Lung (tissue), 12 donors: Measurements from ENCODE around the gene MAP3K19. TPM values are rescaled to one million over a fixed set of nuclear protein-coding genes. Genes with fewer than 3 reads are reported as not detected.
"Not testable (repeated sequence)": the region's sequence is repeated elsewhere in the genome, so short reads cannot be mapped to it uniquely, and the experiment has no call there.

Source experiments
- ATAC-seq: fragments of 200-7000 bp; cut with Tn5 transposase; one replicate; pipeline ENCODE4 v1.9.1; 2020; ENCODE audit warnings: moderate number of reproducible peaks; ENCODE audit not compliant: insufficient read depth, low FRiP score
- DNase-seq, 3 donors: peaks; one replicate each; pipeline ENCODE4 v3.0.0-alpha.2; 2013 to 2017
- H3K27ac ChIP-seq, 2 donors: one replicate each; pipeline ENCODE4 v1.5.1; 2013; ENCODE audit warnings: mild to moderate bottlenecking in 2 of 2, moderate library complexity in 2 of 2, control low read depth in 1 of 2, inconsistent platforms in 1 of 2, low read depth in 1 of 2, low read length in 1 of 2
- H3K27me3 ChIP-seq, 3 donors: one replicate each; pipeline ENCODE4 v1.5.1; 2013; ENCODE audit warnings: low read length in 2 of 3; ENCODE audit not compliant: control insufficient read depth in 3 of 3, insufficient read depth in 3 of 3
- H3K36me3 ChIP-seq, 4 donors: one replicate each; pipeline ENCODE4 v1.5.1; 2013; ENCODE audit warnings: low read length in 4 of 4, mild to moderate bottlenecking in 1 of 4, moderate library complexity in 1 of 4; ENCODE audit not compliant: control insufficient read depth in 4 of 4, insufficient read depth in 4 of 4
- H3K4me1 ChIP-seq, 5 donors: one replicate each; pipeline ENCODE4 v1.5.1; 2013; ENCODE audit warnings: low read length in 5 of 5, mild to moderate bottlenecking in 2 of 5, moderate library complexity in 1 of 5; ENCODE audit not compliant: control insufficient read depth in 5 of 5, insufficient read depth in 5 of 5
- H3K4me3 ChIP-seq: one replicate; pipeline ENCODE4 v1.5.1; 2013; ENCODE audit warnings: mild to moderate bottlenecking, control low read depth, moderate library complexity
- H3K9ac ChIP-seq, 2 donors: one replicate each; pipeline ENCODE4 v1.5.1; 2013; ENCODE audit warnings: low read length in 2 of 2, control low read depth in 1 of 2; ENCODE audit not compliant: insufficient read depth in 1 of 2
- H3K9me3 ChIP-seq, 4 donors: one replicate each; pipeline ENCODE4 v1.5.1; 2013; ENCODE audit warnings: low read length in 3 of 4, mild to moderate bottlenecking in 1 of 4, moderate library complexity in 1 of 4; ENCODE audit not compliant: control insufficient read depth in 4 of 4, insufficient read depth in 3 of 4
- WGBS, 2 donors: extraction: QIAGEN DNeasy Blood & Tissue Kit; methylation state at CpG; one replicate each; pipeline ENCODE4 v1.1.7; 2013; 5-methylcytosine and 5-hydroxymethylcytosine counted together
- polyA plus RNA-seq, 2 donors: library from polyadenylated mRNA; stranded (reverse); fragments of 200-250 nt; gene quantifications; one replicate each; pipeline ENCODE4 v1.2.1, GENCODE V29; 2013
- total RNA-seq, 2 donors: library from RNA; depleted of rRNA in 1 of 2; stranded (reverse); fragments of >200 nt in 1 of 2; gene quantifications; one replicate each; pipeline ENCODE4 v1.2.1, GENCODE V29; 2014 to 2021
- TF ChIP-seq, protein P1 (sequence below): IDR thresholded peaks from 2 replicates; pipeline ENCODE4 v1.5.1; 2012; ENCODE audit warnings: mild to moderate bottlenecking; ENCODE audit errors: control extremely low read depth, extremely low read depth
- donor health status: control.
- donor health status: control.
- donor health status: Bipolar disorder and iron deficiency.
- donor health status: healthy.
- donor health status: DM: yes; HTN: yes; CAD: no.

MAP3K19 gene
- total and polyA plus RNA-seq, 4 donors, result 1.9 to 21.1 (median 6.9) TPM

- Histone ChIP-seq H3K4me1 (no peaks in the 10 kb centered on the region), H3K9ac (no peak overlapping the region), H3K27me3 (no peaks in the 10 kb centered on the region), H3K27ac (no peak overlapping the region), H3K9me3 (peaks cover 0 to 7% (median 2%) of the 10 kb centered on the region in 4 donors), H3K36me3 (no peaks in the 10 kb centered on the region), H3K4me3 (no peak overlapping the region)
- DNase-seq (no peak), ATAC-seq (no peak)
- TF ChIP-seq, protein P1, sequence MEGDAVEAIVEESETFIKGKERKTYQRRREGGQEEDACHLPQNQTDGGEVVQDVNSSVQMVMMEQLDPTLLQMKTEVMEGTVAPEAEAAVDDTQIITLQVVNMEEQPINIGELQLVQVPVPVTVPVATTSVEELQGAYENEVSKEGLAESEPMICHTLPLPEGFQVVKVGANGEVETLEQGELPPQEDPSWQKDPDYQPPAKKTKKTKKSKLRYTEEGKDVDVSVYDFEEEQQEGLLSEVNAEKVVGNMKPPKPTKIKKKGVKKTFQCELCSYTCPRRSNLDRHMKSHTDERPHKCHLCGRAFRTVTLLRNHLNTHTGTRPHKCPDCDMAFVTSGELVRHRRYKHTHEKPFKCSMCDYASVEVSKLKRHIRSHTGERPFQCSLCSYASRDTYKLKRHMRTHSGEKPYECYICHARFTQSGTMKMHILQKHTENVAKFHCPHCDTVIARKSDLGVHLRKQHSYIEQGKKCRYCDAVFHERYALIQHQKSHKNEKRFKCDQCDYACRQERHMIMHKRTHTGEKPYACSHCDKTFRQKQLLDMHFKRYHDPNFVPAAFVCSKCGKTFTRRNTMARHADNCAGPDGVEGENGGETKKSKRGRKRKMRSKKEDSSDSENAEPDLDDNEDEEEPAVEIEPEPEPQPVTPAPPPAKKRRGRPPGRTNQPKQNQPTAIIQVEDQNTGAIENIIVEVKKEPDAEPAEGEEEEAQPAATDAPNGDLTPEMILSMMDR, result no peak
- WGBS, 2 donors, result 75 to 90% methylated on average over 2 of the region's 2 CpGs
These were observed 73.8 kb downstream of the MAP3K19 start for GRCh38 chr2:134973241-134974138.

DNA sequence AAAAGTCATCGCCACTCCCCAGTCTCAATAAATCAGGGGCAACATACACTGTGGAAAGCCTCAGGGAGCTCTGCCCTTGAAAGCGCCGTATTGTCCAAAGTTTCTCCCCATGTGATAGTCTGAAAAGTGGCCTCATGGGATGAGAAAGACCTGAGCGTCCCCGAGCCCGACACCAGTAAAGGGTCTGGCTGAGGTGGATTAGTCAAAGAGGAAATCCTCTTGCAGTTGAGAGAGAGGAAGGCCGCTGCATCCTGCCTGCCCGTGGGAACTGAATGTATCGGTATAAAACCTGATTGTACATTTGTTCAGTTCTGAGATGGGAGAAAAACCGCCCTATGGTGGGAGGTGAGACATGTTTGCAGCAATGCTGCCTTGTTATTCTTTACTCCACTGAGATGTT, 80.1 kb downstream of the MAP3K19 start:
- DNase-seq, H3K27me3 ChIP-seq, H3K4me3 ChIP-seq, H3K9me3 ChIP-seq, H3K36me3 ChIP-seq, H3K4me1 ChIP-seq, H3K27ac ChIP-seq, H3K9ac ChIP-seq, ATAC-seq: not testable (repeated sequence)
- whole genome bisulfite sequencing, 2 donors, result 34 to 61% methylated on average over 10 of the region's 10 CpGs

DNA sequence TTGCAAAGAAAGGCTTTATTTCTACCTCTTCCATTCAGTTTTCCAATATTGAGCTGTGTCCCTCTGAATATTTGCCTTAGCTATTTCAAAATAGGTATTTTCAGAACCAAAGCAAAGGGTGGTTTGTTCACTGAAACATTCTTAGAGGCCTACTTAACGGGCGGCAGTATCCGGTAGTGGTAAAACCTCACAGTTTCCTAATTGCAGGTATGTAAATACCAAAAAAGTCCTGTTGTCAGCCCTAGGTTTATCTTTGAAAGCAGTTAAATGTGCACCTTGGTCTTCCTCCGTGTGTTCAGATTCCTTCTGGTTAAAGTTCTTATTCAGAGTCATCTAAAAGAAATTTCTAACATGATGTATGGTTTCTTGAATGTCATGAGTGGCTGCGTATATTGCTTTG, 89.8 kb downstream of the MAP3K19 start:
- H3K27ac ChIP-seq, result no peak overlapping the region
- peaks cover 13 to 24% (median 18%) of the 10 kb centered on the region in 4 donors for H3K36me3 ChIP-seq
- peaks cover 0 to 5% (median 0%) of the 10 kb centered on the region in 5 donors for H3K4me1 ChIP-seq
- ATAC-seq (no peak), DNase-seq (no peak)
- no peak overlapping the region for H3K9ac ChIP-seq
- H3K27me3 ChIP-seq, result no peaks in the 10 kb centered on the region
- no peak overlapping the region for H3K4me3 ChIP-seq
- TF ChIP-seq, protein P1, result no peak
- no peaks in the 10 kb centered on the region for H3K9me3 ChIP-seq
- 80 to 92% methylated on average over 5 of the region's 5 CpGs for WGBS, 2 donors

- WGBS, 2 donors, result 45 to 95% methylated on average over 1 of the region's 1 CpG
- no peaks in the 10 kb centered on the region for H3K4me1 ChIP-seq
- H3K36me3 ChIP-seq, result peaks cover 15 to 28% (median 21%) of the 10 kb centered on the region in 4 donors
- H3K9ac ChIP-seq, result no peak overlapping the region
- TF ChIP-seq, protein P1, result no peak
- no peak for DNase-seq
- ATAC-seq, result no peak
- H3K9me3 ChIP-seq, result no peaks in the 10 kb centered on the region
- no peak overlapping the region for H3K27ac ChIP-seq
- H3K4me3 ChIP-seq, result no peak overlapping the region
- H3K27me3 ChIP-seq, result no peaks in the 10 kb centered on the region
These were observed 91.5 kb downstream of the MAP3K19 start for GRCh38 chr2:134955744-134956143.
